Measurements from ENCODE around the gene ATP6V1B1. TPM values are rescaled to one million over a fixed set of nuclear protein-coding genes. Genes with fewer than 3 reads are reported as not detected.

The ATP6V1B1 gene
- polyA plus RNA-seq, 3 donors, result not detected

- DNase-seq, result no peak
- H3K36me3 Mint-ChIP-seq, result no peaks in the 10 kb centered on the region
- no peaks in the 10 kb centered on the region for H4K20me1 ChIP-seq (ENCODE audit: insufficient read depth, low read length)
- H3K9me3 ChIP-seq (replicated peaks in 1 of 2; ENCODE audit: control insufficient read depth in 1 of 2, insufficient read depth in 1 of 2, low read length in 2 of 2), result no peaks in the 10 kb centered on the region
- H3K4me3 Mint-ChIP-seq, result no peak overlapping the region
- peaks cover 1 to 3% (median 2%) of the 10 kb centered on the region in 3 donors for H3K27me3 Mint-ChIP-seq (ENCODE audit: low read depth in 3 of 3)
- no peaks in the 10 kb centered on the region for H3K9me3 Mint-ChIP-seq
- no peak overlapping the region for H3K9ac ChIP-seq (ENCODE audit: insufficient read depth, low read length, poor library complexity, severe bottlenecking)
- no peaks in the 10 kb centered on the region for H3K27me3 ChIP-seq (ENCODE audit: control insufficient read depth in 2 of 2, insufficient read depth in 2 of 2, low read length in 2 of 2)
- H3K4me3 ChIP-seq (replicated peaks in 1 of 3; ENCODE audit: low read depth in 2 of 3, low read length in 3 of 3), result no peak overlapping the region
- no peaks in the 10 kb centered on the region for H3K79me2 ChIP-seq (ENCODE audit: insufficient read depth, low read length)
- intact Hi-C loops (cut with micrococcal nuclease), result no loop called here
- H3K4me1 ChIP-seq (ENCODE audit: control insufficient read depth in 1 of 2, insufficient read depth in 2 of 2, low read length in 2 of 2), result peaks cover 14 to 20% of the 10 kb centered on the region in 2 donors
- TF ChIP-seq, protein P1, sequence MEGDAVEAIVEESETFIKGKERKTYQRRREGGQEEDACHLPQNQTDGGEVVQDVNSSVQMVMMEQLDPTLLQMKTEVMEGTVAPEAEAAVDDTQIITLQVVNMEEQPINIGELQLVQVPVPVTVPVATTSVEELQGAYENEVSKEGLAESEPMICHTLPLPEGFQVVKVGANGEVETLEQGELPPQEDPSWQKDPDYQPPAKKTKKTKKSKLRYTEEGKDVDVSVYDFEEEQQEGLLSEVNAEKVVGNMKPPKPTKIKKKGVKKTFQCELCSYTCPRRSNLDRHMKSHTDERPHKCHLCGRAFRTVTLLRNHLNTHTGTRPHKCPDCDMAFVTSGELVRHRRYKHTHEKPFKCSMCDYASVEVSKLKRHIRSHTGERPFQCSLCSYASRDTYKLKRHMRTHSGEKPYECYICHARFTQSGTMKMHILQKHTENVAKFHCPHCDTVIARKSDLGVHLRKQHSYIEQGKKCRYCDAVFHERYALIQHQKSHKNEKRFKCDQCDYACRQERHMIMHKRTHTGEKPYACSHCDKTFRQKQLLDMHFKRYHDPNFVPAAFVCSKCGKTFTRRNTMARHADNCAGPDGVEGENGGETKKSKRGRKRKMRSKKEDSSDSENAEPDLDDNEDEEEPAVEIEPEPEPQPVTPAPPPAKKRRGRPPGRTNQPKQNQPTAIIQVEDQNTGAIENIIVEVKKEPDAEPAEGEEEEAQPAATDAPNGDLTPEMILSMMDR (IDR thresholded peaks at IDR 0.05), result no peak
- peaks cover 18% of the 10 kb centered on the region for H3K4me1 Mint-ChIP-seq
- no peak overlapping the region for H3K27ac ChIP-seq (ENCODE audit: low read depth in 1 of 2, low read length in 2 of 2)
- H3K36me3 ChIP-seq (replicated peaks in 1 of 2; ENCODE audit: control insufficient read depth in 1 of 2, insufficient read depth in 2 of 2, low read length in 2 of 2), result no peaks in the 10 kb centered on the region
- no peak overlapping the region for H2AFZ ChIP-seq (ENCODE audit: insufficient read depth, low read depth, low read length, poor library complexity, severe bottlenecking)
- peak overlapping the region in 1 of 7 donors; percentile 45 for H3K27ac Mint-ChIP-seq
- 98% methylated on average over 6 of the region's 11 CpGs for WGBS (ENCODE audit: insufficient coverage)
- H3K4me2 ChIP-seq (replicated peaks; ENCODE audit: extremely low read depth, low read length, poor library complexity, severe bottlenecking), result no peak overlapping the region
Observed at GRCh38 chr2:71001981-71002570, 66.4 kb downstream of the ATP6V1B1 start.

GRCh38 chr2:71003396-71003795, 67.7 kb downstream of the ATP6V1B1 start:
- H4K20me1 ChIP-seq (ENCODE audit: insufficient read depth, low read length), result no peaks in the 10 kb centered on the region
- no peaks in the 10 kb centered on the region for H3K36me3 Mint-ChIP-seq
- peaks cover 14 to 20% of the 10 kb centered on the region in 2 donors for H3K4me1 ChIP-seq (ENCODE audit: control insufficient read depth in 1 of 2, insufficient read depth in 2 of 2, low read length in 2 of 2)
- no peaks in the 10 kb centered on the region for H3K9me3 Mint-ChIP-seq
- intact Hi-C loops (cut with micrococcal nuclease), result no loop called here
- TF ChIP-seq, protein P1 (IDR thresholded peaks at IDR 0.05), result no peak
- no peak overlapping the region for H3K27ac Mint-ChIP-seq
- H3K27me3 ChIP-seq (ENCODE audit: control insufficient read depth in 2 of 2, insufficient read depth in 2 of 2, low read length in 2 of 2), result no peaks in the 10 kb centered on the region
- H2AFZ ChIP-seq (ENCODE audit: insufficient read depth, low read depth, low read length, poor library complexity, severe bottlenecking), result no peak overlapping the region
- H3K4me3 Mint-ChIP-seq, result no peak overlapping the region
- no peak overlapping the region for H3K4me2 ChIP-seq (replicated peaks; ENCODE audit: extremely low read depth, low read length, poor library complexity, severe bottlenecking)
- no peaks in the 10 kb centered on the region for H3K36me3 ChIP-seq (replicated peaks in 1 of 2; ENCODE audit: control insufficient read depth in 1 of 2, insufficient read depth in 2 of 2, low read length in 2 of 2)
- no peaks in the 10 kb centered on the region for H3K79me2 ChIP-seq (ENCODE audit: insufficient read depth, low read length)
- H3K4me1 Mint-ChIP-seq, result peaks cover 18% of the 10 kb centered on the region
- no peak overlapping the region for H3K4me3 ChIP-seq (replicated peaks in 1 of 3; ENCODE audit: low read depth in 2 of 3, low read length in 3 of 3)
- H3K27ac ChIP-seq (ENCODE audit: low read depth in 1 of 2, low read length in 2 of 2), result no peak overlapping the region
- H3K27me3 Mint-ChIP-seq (ENCODE audit: low read depth in 3 of 3), result peaks cover 1 to 3% (median 2%) of the 10 kb centered on the region in 3 donors
- H3K9ac ChIP-seq (ENCODE audit: insufficient read depth, low read length, poor library complexity, severe bottlenecking), result no peak overlapping the region
- H3K9me3 ChIP-seq (replicated peaks in 1 of 2; ENCODE audit: control insufficient read depth in 1 of 2, insufficient read depth in 1 of 2, low read length in 2 of 2), result no peaks in the 10 kb centered on the region
- no peak for DNase-seq
- 92% methylated on average over 5 of the region's 6 CpGs for WGBS (ENCODE audit: insufficient coverage)
